Measurements from ENCODE around the gene CDK14.

CDK14 gene

DNA sequence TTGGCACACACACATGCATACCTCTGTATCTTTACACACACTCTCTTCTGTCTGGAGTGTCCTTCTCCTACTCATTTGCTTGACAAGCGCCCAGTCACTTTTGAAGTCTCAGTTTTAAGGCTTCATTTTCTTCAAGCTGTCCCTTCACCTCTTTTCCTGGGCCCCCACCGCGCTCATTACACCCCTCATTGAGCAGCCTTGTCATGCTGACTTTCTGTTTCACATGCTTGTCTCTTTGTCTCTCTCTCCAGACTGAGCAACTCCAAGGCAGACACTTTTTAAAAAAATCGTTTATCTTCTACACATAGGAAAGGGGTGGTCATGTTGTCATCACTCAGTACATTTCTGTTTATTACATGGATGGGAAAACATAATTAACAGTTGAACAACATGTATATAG is 442.9 kb downstream of the CDK14 start:
- in situ Hi-C loops (cut with MboI; ENCODE audit: low sequenced_read_pairs), result no loop called here

DNA sequence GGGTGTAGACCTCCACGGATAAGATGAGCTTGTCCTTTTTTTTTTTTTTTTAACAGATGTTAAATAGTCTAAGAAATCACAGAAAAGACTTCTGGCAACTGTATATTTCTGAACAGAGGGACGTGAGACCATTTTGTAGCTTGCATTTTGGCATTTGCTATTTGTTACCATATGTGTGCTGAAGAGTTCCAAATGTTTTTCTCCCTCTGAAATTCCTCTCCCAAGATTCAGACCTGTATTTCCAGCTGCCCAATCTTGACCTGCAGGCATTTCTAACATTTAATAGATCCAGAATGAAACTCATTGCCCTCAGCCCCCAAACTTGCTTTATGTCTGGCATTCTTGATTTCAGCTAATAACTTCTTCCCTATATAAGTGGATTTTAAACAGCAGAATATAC is 445.0 kb downstream of the CDK14 start:
- in situ Hi-C loops (cut with MboI; ENCODE audit: low sequenced_read_pairs), result no loop called here

DNA sequence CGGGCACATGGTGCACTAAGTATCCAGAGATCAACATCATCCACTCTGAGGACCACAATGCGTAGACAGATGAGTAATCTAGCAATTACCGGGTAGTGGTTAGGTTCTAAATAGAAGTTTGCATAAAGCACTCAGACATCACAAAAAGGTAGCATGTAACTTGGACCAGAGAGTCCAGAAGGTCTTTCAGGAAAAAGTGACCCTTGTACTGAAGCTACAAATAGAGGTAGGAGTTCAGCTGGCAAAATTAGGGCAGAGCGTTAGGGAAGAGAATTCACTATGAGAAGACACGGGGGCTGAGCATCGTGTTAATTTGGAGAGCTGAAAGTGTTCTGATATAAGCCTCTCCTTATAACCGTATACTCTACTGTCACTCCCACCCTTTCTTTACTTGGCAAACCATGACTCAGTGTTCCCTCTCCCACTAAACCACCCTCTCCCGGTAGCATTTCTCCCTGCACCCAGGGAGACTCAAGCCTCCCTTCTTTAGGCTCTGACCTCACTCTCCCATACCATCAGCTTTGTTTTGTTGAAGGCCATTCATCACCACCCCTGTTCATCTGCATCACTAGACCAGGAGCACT is 445.9 kb downstream of the CDK14 start:
- in situ Hi-C loops (cut with MboI; ENCODE audit: low sequenced_read_pairs), result no loop called here

DNA sequence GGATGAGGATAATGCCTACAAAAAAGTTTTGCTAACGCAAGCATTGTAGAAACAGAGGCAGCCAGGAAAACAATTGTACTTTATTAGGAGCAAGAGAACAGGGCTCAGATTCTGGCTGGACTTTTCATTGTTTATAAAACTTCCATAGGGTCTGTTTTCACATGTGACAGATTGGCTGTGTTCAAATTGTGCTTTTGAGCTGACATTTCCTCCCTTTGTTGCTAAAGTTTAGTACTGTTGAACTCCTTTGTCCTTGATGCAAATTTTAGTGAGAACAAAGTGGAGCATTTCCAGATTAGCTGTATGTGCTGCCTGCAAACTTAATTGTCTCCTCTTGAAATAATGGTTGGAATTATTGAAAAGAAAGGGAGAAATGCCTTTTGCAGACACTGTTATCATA is 447.1 kb downstream of the CDK14 start:
- in situ Hi-C loops (cut with MboI; ENCODE audit: low sequenced_read_pairs), result no loop called here

DNA sequence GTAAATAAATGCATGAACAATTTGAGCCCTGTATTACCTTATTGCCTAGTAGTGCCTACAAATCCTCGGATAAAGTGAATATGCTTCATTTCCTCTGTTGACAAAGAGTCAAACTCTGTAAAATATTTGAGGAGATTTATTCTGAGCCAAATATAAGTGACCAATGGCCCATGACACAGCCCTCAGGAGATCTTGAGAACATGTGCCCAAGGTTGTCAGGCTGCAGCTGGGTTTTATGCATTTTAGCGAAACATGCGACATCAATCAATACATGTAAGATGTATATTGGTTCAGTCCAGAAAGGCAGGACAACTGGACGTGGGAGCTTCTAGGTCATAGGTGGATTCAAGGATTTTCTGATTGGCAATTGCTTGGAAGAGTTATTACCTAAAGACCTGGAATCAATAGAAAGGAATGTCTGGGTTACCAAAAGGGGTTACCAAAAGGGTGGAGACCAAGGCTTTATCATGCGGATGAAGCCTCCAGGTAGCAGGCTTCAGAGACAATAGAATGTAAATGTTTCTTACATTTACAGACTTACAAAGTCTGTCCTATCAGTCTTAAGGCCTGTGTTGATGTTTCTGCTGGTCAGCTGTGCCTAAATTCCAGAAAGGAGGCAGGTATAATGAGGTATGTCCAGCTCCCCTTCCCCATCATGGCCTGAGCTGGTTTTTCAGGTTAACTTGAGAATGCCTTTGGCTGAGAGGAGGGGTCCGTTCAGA is 448.0 kb downstream of the CDK14 start:
- in situ Hi-C loops (cut with MboI; ENCODE audit: low sequenced_read_pairs), result no loop called here

DNA sequence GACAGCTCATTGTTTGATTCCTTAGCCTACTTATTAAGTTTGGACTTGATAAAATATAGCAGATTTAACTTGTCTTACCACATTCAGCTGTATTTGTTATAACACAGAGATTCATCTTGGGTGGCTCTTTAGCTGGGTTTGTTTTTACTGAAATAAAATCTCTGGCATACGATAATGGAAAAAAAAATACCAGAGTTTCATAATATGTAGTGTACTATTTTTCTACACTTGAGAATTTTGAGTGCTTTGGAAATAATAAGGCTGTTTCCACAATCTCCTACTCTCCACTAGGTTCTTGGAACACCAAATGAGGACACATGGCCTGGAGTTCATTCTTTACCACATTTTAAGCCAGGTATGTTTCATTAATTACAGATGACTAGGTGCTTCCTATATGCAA is 449.5 kb downstream of the CDK14 start:
- in situ Hi-C loops (cut with MboI; ENCODE audit: low sequenced_read_pairs), result no loop called here

DNA sequence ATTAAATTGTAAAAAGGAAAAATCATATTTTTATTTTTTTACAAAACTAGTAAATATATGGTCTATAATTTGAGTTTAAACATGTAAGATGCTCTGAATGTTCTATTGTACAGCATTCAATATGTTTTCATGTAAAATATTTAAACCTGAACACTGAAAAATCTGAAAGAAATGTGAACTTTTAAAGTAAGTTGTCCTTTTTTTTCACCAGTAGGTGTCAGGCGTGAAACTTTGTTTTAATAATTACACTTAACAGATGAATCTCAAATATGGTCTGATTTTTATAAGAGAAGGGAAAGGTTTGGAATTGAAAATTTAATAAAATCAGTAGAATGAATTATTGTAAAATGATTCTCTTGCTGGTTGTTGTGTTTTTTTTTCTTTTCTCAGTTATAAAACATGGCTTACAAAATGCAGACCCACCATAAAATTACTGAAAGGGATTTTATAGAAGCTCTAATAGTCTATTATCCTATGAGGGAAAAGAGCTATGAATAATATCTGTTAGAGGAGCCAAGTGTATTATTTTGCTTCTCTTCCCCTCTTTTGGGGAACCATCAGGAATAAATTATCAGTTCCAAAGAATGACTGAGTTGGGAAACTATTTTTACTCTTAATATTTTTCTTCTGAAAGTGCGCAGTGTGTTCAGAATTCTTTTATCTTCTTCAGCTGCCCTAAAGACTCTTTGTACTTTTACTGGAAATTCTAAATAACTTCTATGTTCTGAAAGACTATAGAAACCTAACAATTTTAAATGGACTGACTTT is 450.4 kb downstream of the CDK14 start:
- in situ Hi-C loops (cut with MboI; ENCODE audit: low sequenced_read_pairs), result no loop called here

DNA sequence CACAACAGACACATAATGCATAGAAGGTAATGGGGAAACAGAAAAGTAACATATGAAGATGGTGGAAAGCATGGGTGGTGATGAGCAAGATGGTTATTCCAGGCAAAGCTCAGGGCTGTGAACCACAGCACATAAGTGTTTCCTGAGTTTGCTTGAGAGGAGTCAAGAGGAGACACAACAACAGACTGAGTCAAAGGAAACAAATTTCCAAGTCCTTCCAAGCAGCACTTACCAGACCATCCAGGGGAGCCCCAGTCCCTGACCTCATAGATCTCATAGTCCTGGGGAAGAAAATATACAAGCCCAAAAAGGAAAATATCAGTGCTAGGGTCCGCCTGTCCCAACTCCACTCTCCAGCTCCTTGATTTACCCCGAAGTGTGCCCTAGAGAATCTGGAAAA is 451.5 kb downstream of the CDK14 start:
- in situ Hi-C loops (cut with MboI; ENCODE audit: low sequenced_read_pairs), result no loop called here

DNA sequence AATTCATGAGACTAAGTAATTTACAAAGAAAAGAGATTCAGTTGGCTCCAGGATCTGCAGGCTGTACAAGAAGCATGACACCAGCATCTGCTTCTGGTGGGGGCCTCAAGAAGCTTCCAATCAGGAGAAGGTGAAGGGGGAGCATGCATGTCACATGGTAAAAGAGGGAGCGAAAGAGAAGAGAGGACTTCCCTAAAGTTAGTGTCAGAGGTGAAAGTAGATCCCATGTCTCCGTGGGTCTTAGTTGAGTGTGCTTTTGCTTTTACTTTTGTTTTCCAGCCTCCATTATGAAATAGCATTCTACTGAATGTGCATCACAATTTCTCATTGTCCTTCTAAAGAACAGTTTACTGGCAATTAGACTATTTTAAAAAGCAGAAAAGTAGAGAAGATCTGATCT is 454.6 kb downstream of the CDK14 start:
- in situ Hi-C loops (cut with MboI; ENCODE audit: low sequenced_read_pairs), result no loop called here

DNA sequence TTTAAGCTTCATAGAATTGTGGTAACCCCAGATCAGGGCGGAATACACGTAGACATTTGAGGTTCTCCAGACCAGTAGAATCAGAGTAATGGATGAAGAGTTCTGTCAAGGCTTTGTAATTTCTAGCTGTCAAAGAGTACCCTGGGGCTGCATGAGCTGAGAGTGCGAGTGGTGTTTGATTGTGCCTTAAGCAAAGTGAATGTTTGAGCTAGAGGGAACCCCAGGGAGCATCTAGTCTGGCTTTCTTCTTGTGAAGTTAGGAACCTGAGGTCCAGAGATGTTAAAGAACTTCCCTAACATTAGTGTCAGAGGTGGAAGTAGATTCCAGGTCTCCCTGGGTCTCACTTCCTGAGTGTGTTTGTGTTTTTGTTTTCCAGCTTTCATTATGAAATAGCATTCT is 455.8 kb downstream of the CDK14 start:
- in situ Hi-C loops (cut with MboI; ENCODE audit: low sequenced_read_pairs), result no loop called here

DNA sequence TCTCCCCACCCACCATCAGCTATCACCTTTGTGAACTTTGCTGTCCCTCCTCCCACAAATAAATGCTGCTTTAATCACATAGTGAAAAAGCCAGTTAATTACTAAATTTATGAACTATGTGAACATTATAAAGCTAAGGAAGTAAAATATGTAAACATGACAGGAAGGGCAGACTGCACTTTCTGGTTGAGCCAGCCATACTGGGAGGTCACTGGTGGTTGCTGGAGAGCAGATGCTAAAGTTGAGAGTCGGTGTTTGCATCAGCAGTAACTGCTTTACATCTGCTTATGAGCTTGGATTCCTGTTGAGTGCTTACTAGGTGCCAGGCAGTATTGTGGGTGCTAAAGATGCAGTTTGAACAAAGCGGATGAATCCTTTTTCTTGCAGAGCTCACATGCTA is 458.3 kb downstream of the CDK14 start:
- in situ Hi-C loops (cut with MboI; ENCODE audit: low sequenced_read_pairs), result no loop called here

DNA sequence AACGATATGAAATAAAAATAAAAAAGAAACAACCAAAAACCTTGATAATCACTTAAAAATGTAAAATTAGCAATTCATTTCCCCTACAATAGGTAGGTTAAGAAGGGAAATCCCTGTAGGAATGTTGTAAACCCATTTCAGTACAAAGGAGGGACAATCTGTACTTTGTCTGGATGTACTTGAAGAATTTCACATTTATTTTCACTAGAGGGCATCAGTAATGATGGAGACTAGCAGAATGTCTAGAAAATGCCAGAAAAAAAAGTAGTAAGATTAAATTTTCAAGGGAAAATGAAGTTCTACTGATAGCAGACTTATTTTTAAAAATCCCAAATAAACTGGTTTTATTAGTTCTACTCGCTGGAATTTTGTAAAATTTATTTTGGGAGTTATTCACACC is 459.1 kb downstream of the CDK14 start:
- in situ Hi-C loops (cut with MboI; ENCODE audit: low sequenced_read_pairs), result no loop called here

DNA sequence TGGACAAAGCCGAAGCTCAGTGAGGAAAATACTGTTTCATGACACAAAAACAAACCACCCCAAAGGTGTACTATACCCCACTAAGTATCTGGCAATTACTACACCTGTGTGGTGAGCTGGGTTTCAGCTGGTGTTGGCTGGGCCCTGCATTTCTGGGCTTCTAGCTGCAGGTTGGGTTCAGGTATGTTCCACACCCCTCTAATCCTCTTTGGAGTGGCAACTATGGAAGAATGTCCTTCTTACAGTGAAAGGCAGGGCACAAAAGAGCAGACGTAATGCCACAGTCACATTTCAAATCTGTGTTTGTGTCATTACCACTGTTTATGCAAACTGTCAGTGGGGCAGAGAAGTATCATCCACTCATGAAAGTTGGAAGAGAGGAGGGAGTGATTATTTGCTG is 466.6 kb downstream of the CDK14 start:
- in situ Hi-C loops (cut with MboI; ENCODE audit: low sequenced_read_pairs), result no loop called here

DNA sequence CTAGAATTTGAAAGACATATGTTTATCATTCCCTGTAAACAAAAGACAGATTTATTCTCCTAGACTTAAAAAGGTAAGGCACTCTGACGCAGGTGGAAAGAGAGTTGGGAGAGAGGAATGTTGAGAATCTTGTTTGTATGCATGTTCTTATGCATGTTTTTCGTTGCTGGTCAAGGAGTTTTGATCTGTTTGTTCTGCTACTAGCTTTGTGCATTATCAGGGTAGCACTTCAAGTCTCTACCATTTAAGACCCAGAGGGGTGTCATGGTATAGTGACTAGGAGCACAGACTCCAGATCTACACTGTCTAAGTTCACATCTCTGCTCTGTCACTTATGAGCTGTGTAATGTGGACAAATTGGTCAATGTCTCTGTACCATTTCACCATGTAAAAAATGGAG is 467.9 kb downstream of the CDK14 start:
- in situ Hi-C loops (cut with MboI; ENCODE audit: low sequenced_read_pairs), result no loop called here

DNA sequence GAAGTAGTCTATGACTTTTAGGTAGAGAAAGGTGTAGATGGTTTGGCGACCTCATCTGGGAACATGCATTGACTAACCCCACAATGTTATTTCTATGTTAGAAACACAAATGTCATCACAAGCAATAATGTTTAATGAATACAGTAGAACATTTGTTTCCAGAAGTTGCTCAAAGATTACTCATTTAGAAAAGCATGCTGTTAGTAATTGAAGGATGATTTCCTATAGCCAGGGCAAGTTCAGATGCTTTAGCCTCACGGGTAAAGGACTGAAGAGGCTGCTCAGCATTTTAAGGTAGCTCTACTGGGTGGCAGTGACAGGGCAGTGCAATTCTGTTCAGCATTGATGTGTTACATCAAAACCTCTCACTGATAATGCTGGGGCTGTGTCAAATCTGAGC is 468.8 kb downstream of the CDK14 start:
- in situ Hi-C loops (cut with MboI; ENCODE audit: low sequenced_read_pairs), result no loop called here

DNA sequence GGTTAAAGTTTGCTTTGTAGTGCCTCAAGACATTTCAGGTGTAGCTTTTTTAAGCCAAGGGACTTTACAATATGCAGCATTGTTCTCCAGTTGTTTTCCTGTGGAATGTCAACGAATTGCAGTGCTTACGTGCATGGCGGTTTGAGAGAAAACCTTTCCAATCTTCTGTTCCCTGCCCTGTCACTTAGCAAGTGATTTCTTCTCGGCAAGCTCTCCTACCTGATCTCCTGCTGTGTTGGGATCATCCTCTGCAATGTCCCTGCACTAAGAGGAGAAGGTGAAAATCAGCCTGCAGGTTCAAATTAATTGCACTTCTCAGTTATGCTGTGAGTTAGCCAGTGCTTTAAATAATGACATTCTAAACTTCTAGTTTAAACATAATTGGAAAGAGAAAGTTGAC is 470.5 kb downstream of the CDK14 start:
- in situ Hi-C loops (cut with MboI; ENCODE audit: low sequenced_read_pairs), result no loop called here

DNA sequence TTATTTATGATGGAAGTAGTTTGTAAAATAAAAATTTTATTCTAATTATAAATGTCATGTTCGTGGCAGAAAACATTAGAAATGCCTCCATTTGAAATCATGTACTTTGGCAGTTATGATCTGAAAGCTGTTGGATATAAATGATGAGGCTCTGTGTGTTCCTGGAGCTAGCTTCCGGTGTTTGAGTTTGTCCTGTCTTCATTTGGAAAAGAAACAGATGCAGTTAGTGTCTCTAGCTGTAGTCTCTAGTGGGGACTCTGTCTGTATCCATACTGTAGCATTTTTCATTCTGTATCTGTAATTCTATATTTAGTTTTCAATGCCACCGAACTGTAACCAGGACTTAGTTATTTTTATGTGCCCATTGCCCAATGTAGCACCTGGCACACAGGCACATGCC is 471.1 kb downstream of the CDK14 start:
- in situ Hi-C loops (cut with MboI; ENCODE audit: low sequenced_read_pairs), result no loop called here

DNA sequence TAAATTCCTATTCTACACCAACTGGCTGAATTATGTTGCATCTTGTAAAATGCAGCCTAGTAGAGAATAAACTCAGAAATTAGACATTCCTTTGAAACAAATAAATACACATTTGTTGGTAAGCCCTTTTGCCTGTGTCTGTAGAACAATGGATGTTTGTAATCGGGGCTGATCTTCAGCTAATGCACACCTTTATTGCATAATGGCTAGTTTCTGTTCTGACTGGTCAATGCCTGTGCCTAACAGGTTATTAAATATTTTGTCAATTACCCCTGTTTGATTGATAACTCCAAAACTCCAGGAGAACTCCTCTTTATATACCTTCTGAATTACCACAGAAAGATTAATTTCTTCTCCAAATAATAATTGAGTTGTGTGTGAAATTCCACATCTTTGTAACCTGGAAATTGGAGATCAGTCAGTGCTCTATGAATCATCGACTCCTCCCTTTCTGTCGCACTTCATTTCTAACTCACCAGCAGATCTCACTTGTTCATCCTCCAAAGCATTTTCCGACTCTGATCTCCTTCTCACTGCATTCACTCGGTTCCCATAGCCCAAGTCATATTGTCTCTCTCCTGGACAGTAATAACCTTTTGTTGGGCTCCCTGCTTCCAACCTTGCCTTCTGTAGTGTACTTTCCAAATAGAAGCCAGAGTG is 472.1 kb downstream of the CDK14 start:
- in situ Hi-C loops (cut with MboI; ENCODE audit: low sequenced_read_pairs), result no loop called here

DNA sequence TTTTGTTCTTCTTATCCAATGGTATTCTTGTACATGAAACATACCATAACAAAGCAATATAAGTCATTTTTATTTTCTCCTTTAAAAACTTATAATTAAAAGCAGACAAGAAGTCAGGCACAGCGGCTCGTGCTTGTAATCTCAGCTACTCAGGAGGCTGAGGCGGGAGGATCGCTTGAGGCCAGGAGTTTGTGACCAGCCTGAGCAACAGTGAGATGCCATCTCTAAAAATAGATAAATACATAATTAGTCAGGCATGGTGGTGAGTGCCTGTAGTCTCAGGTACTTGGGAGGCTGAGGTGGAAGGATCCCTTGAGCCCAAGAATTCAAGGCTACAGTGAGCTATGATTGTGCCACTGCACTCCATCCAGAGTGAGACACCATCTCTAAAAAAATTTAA is 473.0 kb downstream of the CDK14 start:
- in situ Hi-C loops (cut with MboI; ENCODE audit: low sequenced_read_pairs), result no loop called here

DNA sequence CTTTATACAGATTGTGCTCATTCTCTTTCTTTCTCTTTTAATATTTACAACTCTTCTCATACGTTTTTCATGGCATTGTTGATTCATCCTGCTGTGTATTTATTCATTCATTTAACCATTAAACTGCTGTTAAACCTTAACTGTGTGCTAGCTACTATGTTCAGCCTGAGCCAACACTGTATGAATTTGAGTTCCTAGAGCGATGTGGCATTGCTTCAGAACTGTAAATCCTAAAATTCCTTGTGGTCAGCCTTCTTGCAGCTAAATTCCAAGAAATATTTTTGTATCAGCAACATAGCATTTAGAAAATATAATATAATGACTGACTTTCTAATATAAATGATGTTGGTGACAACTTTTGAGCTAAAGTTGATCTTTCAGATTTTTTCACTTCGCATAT is 483.4 kb downstream of the CDK14 start:
- in situ Hi-C loops (cut with MboI; ENCODE audit: low sequenced_read_pairs), result no loop called here

DNA sequence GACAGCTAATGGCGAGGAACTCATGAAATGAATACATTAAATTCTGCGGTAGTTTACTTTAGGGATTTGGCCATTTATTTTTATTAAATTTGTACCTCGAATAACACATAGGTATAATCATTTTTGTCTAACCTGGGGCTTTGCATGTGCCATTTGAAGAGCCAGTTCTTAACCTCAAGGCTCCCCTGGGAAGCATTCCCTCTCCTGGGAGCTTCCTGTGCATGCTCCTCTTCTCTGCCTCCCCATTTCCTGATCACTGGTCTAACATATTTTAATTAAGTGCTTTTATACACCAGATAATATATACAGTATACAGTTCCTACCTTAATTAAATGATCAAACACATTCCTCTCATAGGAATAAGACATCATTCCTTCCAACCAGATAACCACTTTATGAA is 484.2 kb downstream of the CDK14 start:
- in situ Hi-C loops (cut with MboI; ENCODE audit: low sequenced_read_pairs), result no loop called here

DNA sequence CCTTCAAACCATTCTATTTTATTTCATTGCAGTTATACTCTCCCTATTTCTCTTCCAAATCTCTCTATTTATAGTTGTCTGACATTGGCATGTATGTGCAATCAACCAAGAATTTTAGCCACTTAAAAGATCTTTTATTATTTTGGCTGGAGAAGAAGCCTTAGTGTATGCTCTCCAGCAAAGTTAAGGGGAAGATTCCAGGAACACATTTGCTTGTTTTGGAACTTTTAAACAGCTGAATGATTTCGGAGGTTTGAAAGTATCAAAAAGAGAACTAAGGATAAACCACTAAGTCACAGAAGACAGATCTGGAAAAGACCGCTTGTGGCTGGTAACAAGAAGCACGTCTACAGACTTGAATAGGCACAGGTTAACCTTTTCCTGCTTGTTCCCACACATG is 485.9 kb downstream of the CDK14 start:
- in situ Hi-C loops (cut with MboI; ENCODE audit: low sequenced_read_pairs), result no loop called here
